Tibial nerve (tissue), 4 donors: ENCODE results near the gene C19orf25. TPM values are rescaled to one million over a fixed set of nuclear protein-coding genes. Genes with fewer than 3 reads are reported as not detected.

Experiments used
- DNase-seq, 2 donors: peaks; one replicate each; pipeline ENCODE4 v3.0.0-alpha.2; 2019; ENCODE audit warnings: low spot score in 2 of 2
- H3K27ac ChIP-seq, 4 donors: fragments of 200-600 bp; sonication (generic) in 3 of 4; one replicate each; pipeline ENCODE4 v1.5.1; 2017 to 2019; ENCODE audit warnings: mild to moderate bottlenecking in 1 of 4
- H3K27me3 ChIP-seq, 2 donors: fragments of 200-600 bp; sonication (generic) in 1 of 2; one replicate each; pipeline versions ENCODE4 v1.5.1 to v1.6.0; 2017 to 2019
- H3K36me3 ChIP-seq, 3 donors: fragments of 200-600 bp; sonication (generic); one replicate each; pipeline ENCODE4 v1.5.1; 2018 to 2019
- H3K4me1 ChIP-seq, 4 donors: fragments of 200-600 bp; sonication (generic) in 3 of 4; one replicate each; pipeline ENCODE4 v1.5.1; 2017 to 2019
- H3K4me3 ChIP-seq, 4 donors: fragments of 200-600 bp; sonication (generic) in 3 of 4; one replicate each; pipeline ENCODE4 v1.5.1; 2017 to 2019; ENCODE audit warnings: mild to moderate bottlenecking in 1 of 4, moderate library complexity in 1 of 4
- H3K9me3 ChIP-seq, 4 donors: fragments of 200-600 bp; sonication (generic) in 3 of 4; one replicate each; pipeline ENCODE4 v1.5.1; 2017 to 2019
- CTCF ChIP-seq, 5 experiments: fragments of 200-600 bp in 3 of 5; fragments of 450-650 bp in 2 of 5; sonication (generic) in 3 of 5; IDR thresholded peaks; one replicate each; pipeline ENCODE4 v1.5.1; 2016 to 2019; ENCODE audit warnings: antibody characterized with exemption in 5 of 5, mild to moderate bottlenecking in 3 of 5, moderate library complexity in 2 of 5
- EP300 ChIP-seq, 2 donors: sonication (generic); formaldehyde crosslinking; IDR thresholded peaks; one replicate each; pipeline ENCODE4 v1.6.1; 2017; ENCODE audit warnings: antibody characterized with exemption in 2 of 2, mild to moderate bottlenecking in 1 of 2
- POLR2A ChIP-seq, 2 donors: fragments of 450-650 bp; IDR thresholded peaks; one replicate each; pipeline ENCODE4 v1.6.1; 2017; ENCODE audit warnings: antibody characterized with exemption in 2 of 2, mild to moderate bottlenecking in 2 of 2, moderate library complexity in 2 of 2
- WGBS, 2 donors: methylation state at CpG; one replicate each; pipeline ENCODE4 v1.1.5; 2018; 5-methylcytosine and 5-hydroxymethylcytosine counted together
- total RNA-seq, 4 donors: library from RNA; depleted of rRNA; stranded (reverse); fragments of >200 nt; gene quantifications; one replicate each; pipeline ENCODE4 v1.1.0, GENCODE V29; 2016

C19orf25 gene
- total RNA-seq, 4 donors from 2014 or later, result 22.4 to 47.4 (median 33.8) TPM

DNA sequence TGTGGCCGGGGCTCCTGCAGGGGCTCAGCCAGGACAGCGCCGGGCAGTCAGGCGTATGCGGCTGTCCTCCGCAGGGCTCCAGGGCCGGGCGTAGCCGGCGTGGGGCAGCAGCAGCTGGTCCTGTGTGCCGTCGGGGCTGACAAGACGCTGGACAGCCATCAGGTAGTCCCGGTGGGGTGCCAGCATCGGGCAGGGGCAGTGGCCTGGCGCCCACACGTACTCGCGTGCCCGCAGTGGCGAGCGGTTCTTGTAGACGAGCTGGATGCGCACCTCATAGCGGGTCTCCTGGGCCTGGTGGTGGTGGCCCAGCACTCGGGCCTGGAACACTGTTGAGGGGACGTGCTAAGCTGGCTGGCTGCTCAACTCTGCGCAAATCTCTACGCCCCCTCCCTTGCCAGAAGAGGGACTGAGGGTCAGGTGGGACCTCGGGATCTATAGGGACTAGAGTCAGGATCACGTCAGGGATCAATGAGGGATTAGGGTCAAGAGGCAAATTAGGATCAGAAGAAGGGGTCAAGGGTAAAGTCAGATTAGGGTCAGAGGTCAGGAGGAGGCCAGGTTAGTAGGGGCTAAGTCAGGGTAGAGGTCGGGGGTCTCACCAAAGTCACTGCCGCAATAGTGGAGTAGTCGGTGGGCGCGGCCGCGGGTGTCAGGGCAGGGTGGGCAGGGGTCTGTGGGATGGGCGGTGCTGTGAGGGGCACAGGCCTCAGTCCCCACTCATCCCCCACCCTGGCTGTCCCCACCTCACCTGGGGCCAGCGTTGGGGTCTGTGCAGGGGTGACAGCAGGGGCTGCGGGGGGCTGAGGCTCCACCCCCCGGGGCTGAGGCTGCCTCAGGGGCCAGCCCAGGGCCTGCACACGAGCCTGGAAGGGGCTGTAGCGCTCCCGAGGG, 27.2 kb upstream of the C19orf25 start:
- peaks cover 0 to 6% (median 0%) of the 10 kb centered on the region in 4 donors for H3K9me3 ChIP-seq
- H3K4me1 ChIP-seq, result peaks cover 0 to 54% (median 19%) of the 10 kb centered on the region in 4 donors
- WGBS, 2 donors, result 82 to 86% methylated on average over 33 to 36 of the region's 45 CpGs
- H3K27ac ChIP-seq, result peak overlapping the region in 2 of 4 donors; percentile 92 to 93
- peaks cover 0 to 39% of the 10 kb centered on the region in 2 donors for H3K27me3 ChIP-seq
- DNase-seq, result no peak
- H3K4me3 ChIP-seq, result no peak overlapping the region
- TF ChIP-seq EP300 (IDR thresholded peaks at IDR 0.05), result no peak
- no peak for TF ChIP-seq POLR2A (IDR thresholded peaks at IDR 0.05)
- no peak for TF ChIP-seq CTCF (IDR thresholded peaks at IDR 0.05)
- peaks cover 0 to 7% (median 0%) of the 10 kb centered on the region in 3 donors for H3K36me3 ChIP-seq

- H3K36me3 ChIP-seq, result peaks cover 0 to 7% (median 0%) of the 10 kb centered on the region in 3 donors
- peaks cover 0 to 42% (median 17%) of the 10 kb centered on the region in 4 donors for H3K4me1 ChIP-seq
- H3K27ac ChIP-seq, result no peak overlapping the region
- DNase-seq, result no peak
- TF ChIP-seq EP300 (IDR thresholded peaks at IDR 0.05) (no peak), POLR2A (IDR thresholded peaks at IDR 0.05) (no peak), CTCF (IDR thresholded peaks at IDR 0.05) (no peak)
- H3K27me3 ChIP-seq, result peaks cover 0 to 30% of the 10 kb centered on the region in 2 donors
- H3K4me3 ChIP-seq, result no peak overlapping the region
- H3K9me3 ChIP-seq, result peaks cover 0 to 6% (median 0%) of the 10 kb centered on the region in 4 donors
- 62 to 66% methylated on average over 8 of the region's 8 CpGs for WGBS, 2 donors
Measured at GRCh38 chr19:1505012-1505411, 26.0 kb upstream of the C19orf25 start.

GRCh38 chr19:1503925-1504773, 25.1 kb upstream of the C19orf25 start:
- no peak for TF ChIP-seq CTCF (IDR thresholded peaks at IDR 0.05)
- TF ChIP-seq EP300 (IDR thresholded peaks at IDR 0.05), result no peak
- no peak for TF ChIP-seq POLR2A (IDR thresholded peaks at IDR 0.05)
- Histone ChIP-seq H3K27me3 (peaks cover 0 to 30% of the 10 kb centered on the region in 2 donors), H3K9me3 (peaks cover 0 to 6% (median 0%) of the 10 kb centered on the region in 4 donors), H3K4me3 (no peak overlapping the region), H3K4me1 (peaks cover 0 to 34% (median 16%) of the 10 kb centered on the region in 4 donors), H3K36me3 (peaks cover 0 to 7% (median 0%) of the 10 kb centered on the region in 3 donors), H3K27ac (no peak overlapping the region)
- 48 to 52% methylated on average over 20 to 22 of the region's 23 CpGs for WGBS, 2 donors
- DNase-seq, result no peak

DNA sequence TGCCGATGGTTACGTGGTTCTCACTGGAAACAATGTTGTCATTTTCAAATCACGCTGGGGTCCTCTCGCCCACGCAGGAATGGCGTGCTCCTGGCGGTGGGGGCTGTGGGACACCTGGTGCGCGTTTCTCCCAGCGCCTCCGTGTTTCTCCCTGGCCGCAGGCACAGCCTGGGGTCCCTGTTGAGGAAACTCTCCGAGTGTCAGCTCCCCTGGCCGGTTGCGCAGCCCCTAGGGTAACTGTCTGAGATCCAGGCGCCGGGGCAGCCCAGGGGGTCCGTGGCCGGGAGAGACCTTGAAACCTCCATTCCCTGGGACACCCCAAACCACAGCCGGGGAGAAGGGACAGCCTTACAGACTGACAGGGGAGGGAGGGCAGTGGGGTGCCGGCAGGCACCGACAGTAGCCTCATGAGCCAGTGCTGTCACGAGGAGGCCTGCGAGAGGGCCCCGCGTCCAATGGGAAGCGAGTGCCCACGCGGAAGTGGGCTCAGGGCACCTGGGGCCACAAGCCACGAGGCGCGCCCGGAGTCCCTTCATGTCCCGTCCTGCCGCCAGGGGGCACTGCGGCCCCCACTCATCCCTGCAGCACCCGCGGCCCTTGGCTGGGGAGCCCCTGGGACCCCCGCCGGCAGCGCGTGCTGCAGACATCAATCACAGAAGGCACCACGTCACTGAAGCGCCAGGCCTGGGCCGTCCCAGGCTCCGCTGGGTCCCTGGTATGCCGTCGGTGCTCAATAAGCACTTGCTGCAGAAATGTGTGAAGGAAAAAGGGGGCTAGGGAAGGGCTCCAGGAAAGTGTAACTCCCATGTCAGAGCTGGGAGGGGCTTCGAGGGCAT, 24.3 kb upstream of the C19orf25 start:
- DNase-seq, result peak in 1 of 2 donors; percentile 42
- no peak overlapping the region for H3K27ac ChIP-seq

More for the DNA sequence above, 24.3 kb upstream of the C19orf25 start:
- Histone ChIP-seq H3K27me3 (peaks cover 0 to 30% of the 10 kb centered on the region in 2 donors), H3K4me1 (peaks cover 0 to 30% (median 16%) of the 10 kb centered on the region in 4 donors), H3K36me3 (peaks cover 0 to 7% (median 0%) of the 10 kb centered on the region in 3 donors), H3K4me3 (peak overlapping the region in 1 of 4 donors; percentile 18), H3K9me3 (peaks cover 0 to 3% (median 0%) of the 10 kb centered on the region in 4 donors)
- 3 to 5% methylated on average over 29 to 49 of the region's 49 CpGs for WGBS, 2 donors
- TF ChIP-seq CTCF (IDR thresholded peaks at IDR 0.05) (peak; percentile 65 to 82 (median 80)), EP300 (IDR thresholded peaks at IDR 0.05) (no peak)
